Left ventricle myocardium inferior (tissue), 1 donor: ENCODE measurements around the gene FOXS1. TPM values are rescaled to one million over a fixed set of nuclear protein-coding genes. Genes with fewer than 3 reads are reported as not detected.

Source experiments
- DNase-seq: peaks from one replicate; pipeline ENCODE4 v3.0.0-alpha.2; 2020
- H3K27ac ChIP-seq: fragments of 200-600 bp; replicated peaks from 2 replicates; pipeline ENCODE4 v1.8.0; 2021
- H3K27me3 ChIP-seq: fragments of 200-600 bp; 2 replicates; pipeline ENCODE4 v1.8.0; 2021; ENCODE audit warnings: low read depth
- H3K36me3 ChIP-seq: fragments of 200-600 bp; 2 replicates; pipeline ENCODE4 v1.8.0; 2021
- H3K4me1 ChIP-seq: fragments of 200-600 bp; 2 replicates; pipeline ENCODE4 v1.8.0; 2021
- H3K4me3 ChIP-seq: fragments of 200-600 bp; 2 replicates; pipeline ENCODE4 v1.8.0; 2021; ENCODE audit warnings: mild to moderate bottlenecking, moderate library complexity
- H3K9me3 ChIP-seq: fragments of 200-600 bp; replicated peaks from 2 replicates; pipeline ENCODE4 v1.8.0; 2021
- CTCF ChIP-seq: fragments of 200-600 bp; IDR thresholded peaks from 2 replicates; pipeline ENCODE4 v1.8.0; 2021; ENCODE audit warnings: antibody characterized with exemption, mild to moderate bottlenecking, borderline replicate concordance
- intact Hi-C: fragments of 100-400 bp; cut with micrococcal nuclease; formaldehyde crosslinking; loops from one replicate; pipeline ENCODE4 v1.11.0; 2022
- total RNA-seq: library from RNA; stranded (reverse); fragmentation: NEBNext Ultra II Directional; extraction: Animal tissue kit (Norgen Biotek cat#: 25700); gene quantifications from one replicate; pipeline ENCODE4 v1.2.1, GENCODE V29; 2021
- donor health status: DM: no; HTN: yes; CAD: no; lungs with severe emphysema.

Gene FOXS1
- total RNA-seq, 1 donor from 2014 or later = 1.6 TPM

DNA sequence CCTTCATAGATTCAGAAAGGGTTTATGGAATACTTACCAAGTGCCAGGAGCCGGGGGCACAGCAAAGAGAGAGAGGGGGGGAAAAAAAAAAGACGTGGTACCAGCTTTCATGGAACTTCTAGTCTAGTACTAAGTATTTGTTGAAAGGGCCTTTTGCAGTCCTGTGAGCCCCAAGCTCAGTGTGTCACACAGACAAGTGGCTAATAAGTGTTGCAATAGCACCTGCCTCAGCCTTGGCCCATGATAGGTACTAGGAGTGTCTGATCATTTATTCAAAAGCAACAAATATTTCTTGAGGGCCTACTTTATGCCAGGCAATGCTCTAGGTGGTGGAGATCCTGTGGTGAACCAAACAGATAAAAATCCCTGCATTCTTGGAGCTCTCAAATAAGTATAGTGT lies 18.3 kb downstream of the FOXS1 start:
- H3K4me1 ChIP-seq = peaks cover 12% of the 10 kb centered on the region
- intact Hi-C loops = no loop called here
- DNase-seq = no peak

GRCh38 chr20:31826074-31826473 lies 19.3 kb downstream of the FOXS1 start:
- no peak for DNase-seq
- intact Hi-C loops = no loop called here
- no peak overlapping the region for H3K4me3 ChIP-seq
- no peaks in the 10 kb centered on the region for H3K9me3 ChIP-seq
- no peaks in the 10 kb centered on the region for H3K36me3 ChIP-seq
- H3K27ac ChIP-seq = no peak overlapping the region
- no peaks in the 10 kb centered on the region for H3K27me3 ChIP-seq
- peaks cover 14% of the 10 kb centered on the region for H3K4me1 ChIP-seq
- no peak for TF ChIP-seq CTCF

More for the DNA sequence above, 18.3 kb downstream of the FOXS1 start:
- H3K27ac ChIP-seq = no peak overlapping the region
- H3K36me3 ChIP-seq = no peaks in the 10 kb centered on the region
- H3K4me3 ChIP-seq = no peak overlapping the region
- no peaks in the 10 kb centered on the region for H3K27me3 ChIP-seq
- H3K9me3 ChIP-seq = no peaks in the 10 kb centered on the region
- TF ChIP-seq CTCF = no peak

- intact Hi-C loops = no loop called here
- Histone ChIP-seq H3K4me3 (no peak overlapping the region), H3K27ac (no peak overlapping the region), H3K36me3 (no peaks in the 10 kb centered on the region), H3K27me3 (no peaks in the 10 kb centered on the region), H3K4me1 (peaks cover 15% of the 10 kb centered on the region), H3K9me3 (no peaks in the 10 kb centered on the region)
- DNase-seq = no peak
- no peak for TF ChIP-seq CTCF
Observed at GRCh38 chr20:31824554-31825313, 20.7 kb downstream of the FOXS1 start.

GRCh38 chr20:31824125-31824485 lies 21.3 kb downstream of the FOXS1 start:
- DNase-seq = no peak
- intact Hi-C loops = no loop called here
- Histone ChIP-seq H3K27ac (no peak overlapping the region), H3K36me3 (no peaks in the 10 kb centered on the region), H3K27me3 (no peaks in the 10 kb centered on the region), H3K4me1 (peaks cover 22% of the 10 kb centered on the region), H3K9me3 (no peaks in the 10 kb centered on the region), H3K4me3 (no peak overlapping the region)
- no peak for TF ChIP-seq CTCF

DNA sequence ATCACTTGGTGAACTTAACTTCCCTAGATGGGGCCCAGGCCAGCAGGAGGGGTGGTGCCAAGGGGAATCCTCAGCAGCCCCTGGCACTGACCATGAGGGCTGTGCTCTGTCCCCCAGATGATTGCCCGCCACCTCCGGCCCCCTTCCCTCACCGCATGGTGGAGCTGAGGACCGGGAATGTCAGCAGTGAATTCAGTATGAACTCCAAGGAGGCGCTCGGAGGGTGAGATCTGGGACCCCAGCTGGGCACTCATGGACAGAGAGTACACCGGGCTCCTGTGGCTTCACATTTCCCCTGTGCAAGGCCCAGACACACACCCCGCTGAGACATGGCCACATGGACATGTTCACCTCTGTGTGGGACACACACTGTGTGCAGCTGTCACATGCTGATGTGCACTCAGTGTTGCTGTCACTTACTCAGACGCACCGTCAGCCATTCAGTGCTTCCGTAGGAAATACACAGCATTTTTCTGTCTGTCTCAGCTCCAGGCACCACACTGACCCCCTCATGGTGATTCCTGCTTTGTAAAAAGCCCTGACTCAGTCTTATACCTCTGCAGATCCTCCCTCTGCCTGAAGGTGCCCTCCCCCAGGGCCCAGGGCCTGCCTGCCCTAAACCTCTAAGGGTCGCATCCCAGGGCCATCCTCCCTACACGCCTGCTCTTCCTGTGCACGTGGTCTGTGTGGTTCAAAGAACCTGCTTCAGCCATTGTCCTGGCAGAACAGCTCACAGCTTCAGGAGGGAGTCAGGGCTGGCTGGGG lies 21.9 kb downstream of the FOXS1 start:
- no peaks in the 10 kb centered on the region for H3K27me3 ChIP-seq
- H3K4me3 ChIP-seq = no peak overlapping the region
- H3K9me3 ChIP-seq = no peaks in the 10 kb centered on the region
- intact Hi-C loops = no loop called here
- peaks cover 27% of the 10 kb centered on the region for H3K4me1 ChIP-seq
- TF ChIP-seq CTCF = no peak
- no peaks in the 10 kb centered on the region for H3K36me3 ChIP-seq
- DNase-seq = no peak
- no peak overlapping the region for H3K27ac ChIP-seq
